Measurements from ENCODE around the gene GATA2.

The GATA2 gene

GRCh38 chr3:128487538-128487812, 5.5 kb downstream of the GATA2 start:
- Histone ChIP-seq H3K27me3 (ENCODE audit: low read length) (no peaks in the 10 kb centered on the region), H3K9ac (ENCODE audit: low read length) (no peak overlapping the region), H3K9me3 (ENCODE audit: insufficient read depth, low read length) (no peaks in the 10 kb centered on the region), H3F3A (ENCODE audit: insufficient read depth) (no peaks in the 10 kb centered on the region), H3K27ac (ENCODE audit: low read depth, low read length) (no peak overlapping the region), H3K9me2 (replicated peaks; ENCODE audit: insufficient read depth, low read length) (no peaks in the 10 kb centered on the region), H2AFZ (ENCODE audit: low read depth, low read length, severe bottlenecking) (no peak overlapping the region), H3K79me2 (ENCODE audit: insufficient read depth, low read length) (no peaks in the 10 kb centered on the region), H3K36me3 (ENCODE audit: low read length) (no peaks in the 10 kb centered on the region), H4K20me1 (ENCODE audit: low read depth, low read length) (no peaks in the 10 kb centered on the region), H3K4me3 (ENCODE audit: insufficient read depth, low read length, poor library complexity, severe bottlenecking) (no peak overlapping the region), H3K4me2 (ENCODE audit: low read depth, low read length, poor library complexity, severe bottlenecking) (no peak overlapping the region)
- no peak for TF ChIP-seq EZH2phosphoT487 (conservative IDR thresholded peaks at IDR 0.05; ENCODE audit: low read length)
- no peak for TF ChIP-seq CTCF (IDR thresholded peaks at IDR 0.05; ENCODE audit: insufficient read depth, low read length, poor library complexity, severe bottlenecking)

- Histone ChIP-seq H4K20me1 (ENCODE audit: low read depth, low read length) (no peaks in the 10 kb centered on the region), H3K27me3 (ENCODE audit: low read length) (no peaks in the 10 kb centered on the region), H3K36me3 (ENCODE audit: low read length) (no peaks in the 10 kb centered on the region), H3K4me3 (ENCODE audit: insufficient read depth, low read length, poor library complexity, severe bottlenecking) (no peak overlapping the region), H3K4me2 (ENCODE audit: low read depth, low read length, poor library complexity, severe bottlenecking) (no peak overlapping the region), H2AFZ (ENCODE audit: low read depth, low read length, severe bottlenecking) (no peak overlapping the region), H3K9ac (ENCODE audit: low read length) (no peak overlapping the region), H3K9me3 (ENCODE audit: insufficient read depth, low read length) (no peaks in the 10 kb centered on the region), H3K27ac (ENCODE audit: low read depth, low read length) (no peak overlapping the region), H3F3A (ENCODE audit: insufficient read depth) (no peaks in the 10 kb centered on the region), H3K79me2 (ENCODE audit: insufficient read depth, low read length) (no peaks in the 10 kb centered on the region), H3K9me2 (replicated peaks; ENCODE audit: insufficient read depth, low read length) (no peaks in the 10 kb centered on the region)
- no peak for TF ChIP-seq CTCF (IDR thresholded peaks at IDR 0.05; ENCODE audit: insufficient read depth, low read length, poor library complexity, severe bottlenecking)
- no peak for TF ChIP-seq EZH2phosphoT487 (conservative IDR thresholded peaks at IDR 0.05; ENCODE audit: low read length)
These were observed 6.1 kb downstream of the GATA2 start for GRCh38 chr3:128486681-128487537.

- Histone ChIP-seq H3K36me3 (ENCODE audit: low read length) (no peaks in the 10 kb centered on the region), H3K27ac (ENCODE audit: low read depth, low read length) (no peak overlapping the region), H3K9ac (ENCODE audit: low read length) (no peak overlapping the region), H3K9me3 (ENCODE audit: insufficient read depth, low read length) (no peaks in the 10 kb centered on the region), H4K20me1 (ENCODE audit: low read depth, low read length) (no peaks in the 10 kb centered on the region), H2AFZ (ENCODE audit: low read depth, low read length, severe bottlenecking) (no peak overlapping the region), H3K27me3 (ENCODE audit: low read length) (no peaks in the 10 kb centered on the region), H3K4me3 (ENCODE audit: insufficient read depth, low read length, poor library complexity, severe bottlenecking) (no peak overlapping the region), H3K9me2 (replicated peaks; ENCODE audit: insufficient read depth, low read length) (no peaks in the 10 kb centered on the region), H3K79me2 (ENCODE audit: insufficient read depth, low read length) (no peaks in the 10 kb centered on the region), H3K4me2 (ENCODE audit: low read depth, low read length, poor library complexity, severe bottlenecking) (no peak overlapping the region), H3F3A (ENCODE audit: insufficient read depth) (no peaks in the 10 kb centered on the region)
- no peak for TF ChIP-seq EZH2phosphoT487 (conservative IDR thresholded peaks at IDR 0.05; ENCODE audit: low read length)
- TF ChIP-seq CTCF (IDR thresholded peaks at IDR 0.05; ENCODE audit: insufficient read depth, low read length, poor library complexity, severe bottlenecking), result no peak
These were observed 6.8 kb downstream of the GATA2 start for GRCh38 chr3:128486205-128486628.

Data from SU-DHL-6 (cell line).